ENCODE data around the gene CDCA8. TPM values are rescaled to one million over a fixed set of nuclear protein-coding genes. Genes with fewer than 3 reads are reported as not detected.

The CDCA8 gene
- total RNA-seq, 1 donor from 2014 or later: 5.5 TPM

DNA sequence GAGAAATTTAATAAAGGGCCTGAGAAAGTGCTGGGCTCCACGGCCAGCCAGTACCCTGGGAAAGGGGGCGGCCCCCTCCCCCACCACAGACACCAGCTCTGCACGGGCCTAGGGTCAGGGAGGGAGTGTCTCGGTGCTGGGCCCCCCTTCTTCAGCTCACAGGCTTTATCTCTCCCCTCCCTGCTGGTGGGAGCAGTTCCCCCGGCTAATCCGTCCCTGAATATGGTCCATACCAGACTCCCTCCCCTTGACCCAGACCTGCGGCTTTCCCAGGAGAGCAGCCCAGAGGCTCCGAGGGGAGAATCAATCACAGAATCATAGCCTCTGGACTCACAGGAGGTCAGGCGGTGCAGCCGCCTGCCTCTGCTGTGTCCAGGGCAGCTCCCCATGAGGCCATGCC lies 31.7 kb upstream of the CDCA8 start:
- peaks cover 3% of the 10 kb centered on the region for H3K4me1 Mint-ChIP-seq (ENCODE audit: low read depth, unreplicated experiment)
- H3K27me3 Mint-ChIP-seq (ENCODE audit: low read depth, unreplicated experiment): peaks cover 32% of the 10 kb centered on the region
- H3K4me3 ChIP-seq (ENCODE audit: insufficient read depth, low read depth, low read length): no peak overlapping the region
- no peaks in the 10 kb centered on the region for H3K36me3 ChIP-seq (ENCODE audit: insufficient read depth, low read length)
- no peak overlapping the region for H3K4me2 ChIP-seq (ENCODE audit: low read length)
- no peaks in the 10 kb centered on the region for H3K9me3 ChIP-seq (ENCODE audit: insufficient read depth, low read depth, low read length)
- H3K27me3 ChIP-seq (ENCODE audit: insufficient read depth, low read length): peaks cover 16% of the 10 kb centered on the region
- H3K4me3 Mint-ChIP-seq (ENCODE audit: unreplicated experiment): no peak overlapping the region
- H3K27ac ChIP-seq (ENCODE audit: low read depth, low read length): no peak overlapping the region
- H3K9ac ChIP-seq (ENCODE audit: low read length): no peak overlapping the region
- FAIRE-seq (no peak), DNase-seq (ENCODE audit: low read depth) (no peak)
- H3K36me3 Mint-ChIP-seq (ENCODE audit: low read depth, unreplicated experiment): no peaks in the 10 kb centered on the region
- no peaks in the 10 kb centered on the region for H3K79me2 ChIP-seq (ENCODE audit: insufficient read depth, low read length)
- no peaks in the 10 kb centered on the region for H3K4me1 ChIP-seq (ENCODE audit: insufficient read depth, low read length)
- no peak overlapping the region for H2AFZ ChIP-seq (ENCODE audit: low read depth, low read length)
- no peaks in the 10 kb centered on the region for H4K20me1 ChIP-seq (ENCODE audit: insufficient read depth, low read length)
- H3K9me3 Mint-ChIP-seq (ENCODE audit: unreplicated experiment): no peaks in the 10 kb centered on the region
- TF ChIP-seq, protein P1, sequence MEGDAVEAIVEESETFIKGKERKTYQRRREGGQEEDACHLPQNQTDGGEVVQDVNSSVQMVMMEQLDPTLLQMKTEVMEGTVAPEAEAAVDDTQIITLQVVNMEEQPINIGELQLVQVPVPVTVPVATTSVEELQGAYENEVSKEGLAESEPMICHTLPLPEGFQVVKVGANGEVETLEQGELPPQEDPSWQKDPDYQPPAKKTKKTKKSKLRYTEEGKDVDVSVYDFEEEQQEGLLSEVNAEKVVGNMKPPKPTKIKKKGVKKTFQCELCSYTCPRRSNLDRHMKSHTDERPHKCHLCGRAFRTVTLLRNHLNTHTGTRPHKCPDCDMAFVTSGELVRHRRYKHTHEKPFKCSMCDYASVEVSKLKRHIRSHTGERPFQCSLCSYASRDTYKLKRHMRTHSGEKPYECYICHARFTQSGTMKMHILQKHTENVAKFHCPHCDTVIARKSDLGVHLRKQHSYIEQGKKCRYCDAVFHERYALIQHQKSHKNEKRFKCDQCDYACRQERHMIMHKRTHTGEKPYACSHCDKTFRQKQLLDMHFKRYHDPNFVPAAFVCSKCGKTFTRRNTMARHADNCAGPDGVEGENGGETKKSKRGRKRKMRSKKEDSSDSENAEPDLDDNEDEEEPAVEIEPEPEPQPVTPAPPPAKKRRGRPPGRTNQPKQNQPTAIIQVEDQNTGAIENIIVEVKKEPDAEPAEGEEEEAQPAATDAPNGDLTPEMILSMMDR (IDR thresholded peaks at IDR 0.05; ENCODE audit: insufficient read depth, low read depth, low read length): no peak
- no peak for TF ChIP-seq EZH2 (IDR thresholded peaks at IDR 0.05; ENCODE audit: insufficient read depth, low read length)
- no peak overlapping the region for H3K27ac Mint-ChIP-seq (ENCODE audit: unreplicated experiment)

DNA sequence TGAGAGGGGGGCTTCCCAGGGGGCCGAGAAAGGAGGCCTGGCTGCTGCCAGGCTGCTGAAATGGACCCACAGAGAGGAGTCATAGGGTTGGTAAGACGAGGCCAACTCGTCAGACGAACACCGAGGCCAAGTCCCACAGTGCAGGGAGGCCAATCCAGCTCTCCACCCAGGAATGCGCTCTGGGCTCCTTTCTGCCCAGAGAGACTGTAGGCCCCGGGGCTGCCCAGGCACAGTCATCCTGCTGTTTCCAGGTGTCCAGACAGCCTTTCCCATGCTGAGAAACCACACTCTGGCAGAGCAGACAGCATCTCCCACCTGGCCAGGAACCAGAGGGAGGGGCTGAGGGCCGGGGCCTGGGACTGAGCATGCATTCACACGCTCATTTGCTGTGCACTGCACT lies 30.9 kb upstream of the CDCA8 start:
- H3K27me3 Mint-ChIP-seq (ENCODE audit: low read depth, unreplicated experiment): peaks cover 26% of the 10 kb centered on the region
- no peaks in the 10 kb centered on the region for H3K9me3 Mint-ChIP-seq (ENCODE audit: unreplicated experiment)
- no peaks in the 10 kb centered on the region for H3K4me1 ChIP-seq (ENCODE audit: insufficient read depth, low read length)
- H2AFZ ChIP-seq (ENCODE audit: low read depth, low read length): no peak overlapping the region
- peaks cover 16% of the 10 kb centered on the region for H3K27me3 ChIP-seq (ENCODE audit: insufficient read depth, low read length)
- no peak overlapping the region for H3K27ac ChIP-seq (ENCODE audit: low read depth, low read length)
- no peak overlapping the region for H3K4me3 ChIP-seq (ENCODE audit: insufficient read depth, low read depth, low read length)
- peaks cover 3% of the 10 kb centered on the region for H3K4me1 Mint-ChIP-seq (ENCODE audit: low read depth, unreplicated experiment)
- H4K20me1 ChIP-seq (ENCODE audit: insufficient read depth, low read length): no peaks in the 10 kb centered on the region
- no peaks in the 10 kb centered on the region for H3K36me3 ChIP-seq (ENCODE audit: insufficient read depth, low read length)
- H3K4me2 ChIP-seq (ENCODE audit: low read length): no peak overlapping the region
- H3K79me2 ChIP-seq (ENCODE audit: insufficient read depth, low read length): no peaks in the 10 kb centered on the region
- FAIRE-seq (no peak), DNase-seq (ENCODE audit: low read depth) (no peak)
- no peak overlapping the region for H3K9ac ChIP-seq (ENCODE audit: low read length)
- no peaks in the 10 kb centered on the region for H3K36me3 Mint-ChIP-seq (ENCODE audit: low read depth, unreplicated experiment)
- no peak overlapping the region for H3K4me3 Mint-ChIP-seq (ENCODE audit: unreplicated experiment)
- H3K27ac Mint-ChIP-seq (ENCODE audit: unreplicated experiment): no peak overlapping the region
- TF ChIP-seq, protein P1 (IDR thresholded peaks at IDR 0.05; ENCODE audit: insufficient read depth, low read depth, low read length): no peak
- no peak for TF ChIP-seq EZH2 (IDR thresholded peaks at IDR 0.05; ENCODE audit: insufficient read depth, low read length)
- H3K9me3 ChIP-seq (ENCODE audit: insufficient read depth, low read depth, low read length): no peaks in the 10 kb centered on the region

DNA sequence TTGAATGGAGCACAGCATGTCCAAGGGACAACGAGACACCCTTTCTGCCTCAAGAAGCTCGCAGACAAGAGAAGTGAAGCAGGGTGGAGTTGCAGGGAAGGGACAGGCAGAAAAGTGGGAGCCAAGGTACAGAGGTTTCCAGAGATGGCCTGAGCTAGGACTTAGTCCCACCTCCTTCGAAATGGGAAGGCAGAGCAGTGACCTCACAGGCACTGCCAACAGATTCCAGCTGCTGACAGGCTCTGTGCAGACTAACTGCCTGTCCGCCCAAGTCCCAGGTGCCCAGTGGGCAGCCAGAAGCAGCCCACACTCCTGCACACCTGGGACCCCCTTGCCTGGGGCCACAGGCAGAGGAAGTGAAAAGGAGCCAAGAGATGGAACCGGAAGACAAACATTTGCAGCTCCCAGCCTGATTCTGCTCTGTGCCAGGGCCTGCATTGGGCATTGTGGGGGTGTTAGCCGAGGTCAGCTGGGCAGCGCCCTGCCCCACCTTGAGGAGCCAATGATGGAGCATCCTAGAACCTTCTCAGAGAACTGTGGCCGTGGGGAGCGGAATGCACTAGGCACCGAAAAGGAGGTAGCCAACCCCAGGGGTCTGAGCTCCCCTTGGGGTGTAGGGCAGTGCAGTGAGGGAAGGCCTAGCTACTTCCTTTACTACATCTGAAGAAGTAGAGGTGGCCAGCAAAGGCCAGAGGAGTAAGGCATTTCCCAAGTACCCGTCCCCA lies 30.1 kb upstream of the CDCA8 start:
- Histone ChIP-seq H3K36me3 (ENCODE audit: insufficient read depth, low read length) (no peaks in the 10 kb centered on the region), H3K27me3 (ENCODE audit: insufficient read depth, low read length) (peaks cover 21% of the 10 kb centered on the region), H3K9ac (ENCODE audit: low read length) (no peak overlapping the region), H2AFZ (ENCODE audit: low read depth, low read length) (no peak overlapping the region), H3K4me3 (ENCODE audit: insufficient read depth, low read depth, low read length) (no peak overlapping the region), H4K20me1 (ENCODE audit: insufficient read depth, low read length) (no peaks in the 10 kb centered on the region), H3K9me3 (ENCODE audit: insufficient read depth, low read depth, low read length) (no peaks in the 10 kb centered on the region), H3K27ac (ENCODE audit: low read depth, low read length) (no peak overlapping the region), H3K4me2 (ENCODE audit: low read length) (no peak overlapping the region), H3K79me2 (ENCODE audit: insufficient read depth, low read length) (no peaks in the 10 kb centered on the region), H3K4me1 (ENCODE audit: insufficient read depth, low read length) (no peaks in the 10 kb centered on the region)
- H3K27ac Mint-ChIP-seq (ENCODE audit: unreplicated experiment): no peak overlapping the region
- peaks cover 30% of the 10 kb centered on the region for H3K27me3 Mint-ChIP-seq (ENCODE audit: low read depth, unreplicated experiment)
- FAIRE-seq (no peak), DNase-seq (ENCODE audit: low read depth) (no peak)
- TF ChIP-seq, protein P1 (IDR thresholded peaks at IDR 0.05; ENCODE audit: insufficient read depth, low read depth, low read length): no peak
- TF ChIP-seq EZH2 (IDR thresholded peaks at IDR 0.05; ENCODE audit: insufficient read depth, low read length): no peak
- peaks cover 3% of the 10 kb centered on the region for H3K4me1 Mint-ChIP-seq (ENCODE audit: low read depth, unreplicated experiment)
- H3K4me3 Mint-ChIP-seq (ENCODE audit: unreplicated experiment): no peak overlapping the region
- no peaks in the 10 kb centered on the region for H3K9me3 Mint-ChIP-seq (ENCODE audit: unreplicated experiment)
- no peaks in the 10 kb centered on the region for H3K36me3 Mint-ChIP-seq (ENCODE audit: low read depth, unreplicated experiment)

Data from astrocyte (in vitro differentiated cells and primary cell).